H1 (cell line): ENCODE results near the gene AP2B1. TPM values are rescaled to one million over a fixed set of nuclear protein-coding genes. Genes with fewer than 3 reads are reported as not detected.

Experiments used
- CTCF ChIA-PET: fragments of 300-600 bp; sonication (Branson Sonifier 250); formaldehyde crosslinking; loops from one replicate; lab custom pipeline; 2021; ENCODE audit not compliant: partially characterized antibody; lab: Charles Lee
- POLR2A ChIA-PET: fragments of 300-600 bp; sonication (Branson Sonifier 250); formaldehyde crosslinking; loops from one replicate; lab custom pipeline; 2021; ENCODE audit warnings: inconsistent platforms; ENCODE audit not compliant: partially characterized antibody; lab: Charles Lee
- DNase-seq, 2 experiments: peaks; one replicate each; pipeline versions ENCODE4 v3.0.0 to v3.0.0-alpha.2; 2010 to 2022; ENCODE audit warnings: low spot score in 2 of 2, low read depth in 1 of 2, mixed read lengths in 1 of 2
- FAIRE-seq: peaks from 2 replicates; lab custom pipeline; 2011; peaks lifted over from hg19 to GRCh38; lab: Jason Lieb, UNC
- H2AFZ ChIP-seq: 2 replicates; pipeline ENCODE4 v1.8.1; 2012; ENCODE audit warnings: low read length, inconsistent platforms
- H2AK5ac ChIP-seq: 2 replicates; pipeline ENCODE4 v1.6.1; 2013; ENCODE audit warnings: low read depth, low read length
- H2BK120ac ChIP-seq: replicated peaks from 2 replicates; pipeline ENCODE3; 2013; ENCODE audit warnings: low read depth, low read length, inconsistent platforms
- H2BK12ac ChIP-seq: 2 replicates; pipeline ENCODE4 v1.6.1; 2013; ENCODE audit warnings: low read depth, low read length
- H2BK15ac ChIP-seq: 2 replicates; pipeline ENCODE4 v1.6.1; 2013; ENCODE audit warnings: low read length
- H2BK20ac ChIP-seq: 2 replicates; pipeline ENCODE4 v1.6.1; 2013; ENCODE audit warnings: low read length
- H2BK5ac ChIP-seq: 2 replicates; pipeline ENCODE4 v1.6.1; 2013; ENCODE audit warnings: low read depth, low read length
- H3K14ac ChIP-seq: 2 replicates; pipeline ENCODE4 v1.6.1; 2013; ENCODE audit warnings: inconsistent platforms; ENCODE audit not compliant: insufficient read length
- H3K18ac ChIP-seq: 2 replicates; pipeline ENCODE4 v1.6.1; 2013; ENCODE audit warnings: low read length; ENCODE audit errors: extremely low read depth
- H3K23ac ChIP-seq: 2 replicates; pipeline ENCODE4 v1.6.1; 2013; ENCODE audit warnings: inconsistent platforms; ENCODE audit not compliant: insufficient read length
- H3K23me2 ChIP-seq: 2 replicates; pipeline ENCODE4 v1.6.1; 2013; ENCODE audit warnings: low read depth, low read length
- H3K27ac ChIP-seq: 2 replicates; pipeline ENCODE4 v1.6.1; 2011; ENCODE audit warnings: low read depth, low read length, inconsistent platforms
- H3K27me3 ChIP-seq, 4 experiments: replicated peaks in 1 of 4; 1 replicate in 1 of 4; 2 replicates in 3 of 4; pipeline versions ENCODE4 v1.6.1 to v1.8.1; 2011 to 2013; ENCODE audit warnings: low read length in 3 of 4, mild to moderate bottlenecking in 3 of 4, inconsistent platforms in 2 of 4, mixed read lengths in 2 of 4, moderate library complexity in 1 of 4; ENCODE audit not compliant: control insufficient read depth in 3 of 4, insufficient read depth in 3 of 4; ENCODE audit errors: extremely low read depth in 1 of 4
- H3K36me3 ChIP-seq, 4 experiments: 2 replicates each; pipeline versions ENCODE4 v1.6.1 to v1.8.1; 2011 to 2013; ENCODE audit warnings: mild to moderate bottlenecking in 4 of 4, low read length in 3 of 4, moderate library complexity in 2 of 4, control low read depth in 1 of 4, inconsistent platforms in 1 of 4; ENCODE audit not compliant: insufficient read depth in 4 of 4, control insufficient read depth in 2 of 4
- H3K4ac ChIP-seq: replicated peaks from 2 replicates; pipeline ENCODE3; 2013; ENCODE audit warnings: low read length, low read depth, mixed read lengths, inconsistent platforms; ENCODE audit not compliant: insufficient read length
- H3K4me1 ChIP-seq, 4 experiments: replicated peaks in 1 of 4; 1 replicate in 1 of 4; 2 replicates in 3 of 4; pipeline versions ENCODE4 v1.6.1 to v1.8.1; 2011 to 2013; ENCODE audit warnings: low read length in 3 of 4, inconsistent platforms in 2 of 4, mixed read lengths in 1 of 4; ENCODE audit not compliant: insufficient read depth in 4 of 4, control insufficient read depth in 3 of 4
- H3K4me2 ChIP-seq, 2 experiments: 2 replicates each; pipeline versions ENCODE4 v1.6.1 to v1.8.1; 2011 to 2013; ENCODE audit warnings: low read depth in 2 of 2, low read length in 2 of 2, control low read depth in 1 of 2, inconsistent platforms in 1 of 2, mild to moderate bottlenecking in 1 of 2; ENCODE audit not compliant: insufficient read depth in 1 of 2
- H3K4me3 ChIP-seq, 4 experiments: fragments of 200-600, 300-600 bp in 1 of 4; sonication (generic), shearing (Covaris generic), sonication (Bioruptor Twin) in 1 of 4; 2 replicates each; pipeline versions ENCODE4 v1.5.1 to v1.8.1; 2011 to 2016; ENCODE audit warnings: low read length in 4 of 4, low read depth in 3 of 4, control low read depth in 2 of 4, inconsistent platforms in 2 of 4, mild to moderate bottlenecking in 2 of 4, mixed read lengths in 1 of 4, moderate library complexity in 1 of 4; ENCODE audit not compliant: insufficient read depth in 2 of 4; ENCODE audit errors: extremely low read depth in 1 of 4
- H3K56ac ChIP-seq: replicated peaks from 2 replicates; pipeline ENCODE3; 2013; ENCODE audit warnings: low read depth, mild to moderate bottlenecking, mixed read lengths, low read length, inconsistent platforms; ENCODE audit not compliant: insufficient read length
- H3K79me1 ChIP-seq: 2 replicates; pipeline ENCODE4 v1.6.1; 2013; ENCODE audit warnings: low read depth, low read length, control low read depth
- H3K79me2 ChIP-seq, 2 experiments: 2 replicates each; pipeline versions ENCODE4 v1.6.1 to v1.8.1; 2012 to 2013; ENCODE audit warnings: low read length in 2 of 2, mild to moderate bottlenecking in 2 of 2, inconsistent platforms in 1 of 2; ENCODE audit not compliant: insufficient read depth in 2 of 2, control insufficient read depth in 1 of 2
- H3K9ac ChIP-seq, 4 experiments: replicated peaks in 1 of 4; 1 replicate in 1 of 4; 2 replicates in 3 of 4; pipeline versions ENCODE4 v1.6.1 to v1.8.1; 2011 to 2013; ENCODE audit warnings: low read depth in 3 of 4, low read length in 3 of 4, control low read depth in 2 of 4, mild to moderate bottlenecking in 2 of 4, moderate library complexity in 2 of 4, inconsistent platforms in 1 of 4; ENCODE audit errors: extremely low read depth in 1 of 4
- H3K9me3 ChIP-seq, 2 experiments: 2 replicates each; pipeline versions ENCODE4 v1.6.1 to v1.8.1; 2012 to 2013; ENCODE audit warnings: mild to moderate bottlenecking in 2 of 2, moderate library complexity in 2 of 2, control low read depth in 1 of 2, inconsistent platforms in 1 of 2, low read depth in 1 of 2, low read length in 1 of 2, mixed read lengths in 1 of 2; ENCODE audit not compliant: insufficient read depth in 2 of 2
- H4K20me1 ChIP-seq, 2 experiments: replicated peaks in 1 of 2; 2 replicates each; pipeline versions ENCODE3 to v1.8.1; 2011 to 2013; ENCODE audit warnings: inconsistent platforms in 2 of 2, low read length in 2 of 2, mild to moderate bottlenecking in 1 of 2; ENCODE audit not compliant: insufficient read depth in 2 of 2, control insufficient read depth in 1 of 2
- H4K5ac ChIP-seq: 2 replicates; pipeline ENCODE4 v1.6.1; 2013; ENCODE audit warnings: low read length, low read depth, mixed read lengths, inconsistent platforms; ENCODE audit not compliant: insufficient read length
- H4K8ac ChIP-seq: 2 replicates; pipeline ENCODE4 v1.8.0; 2013; ENCODE audit warnings: mild to moderate bottlenecking, moderate library complexity, low read length, inconsistent platforms; ENCODE audit not compliant: insufficient read depth; ENCODE audit errors: extremely low read depth
- H4K91ac ChIP-seq: replicated peaks from 2 replicates; pipeline ENCODE3; 2013; ENCODE audit warnings: low read length, mixed read lengths, inconsistent platforms; ENCODE audit not compliant: insufficient read length
- ASH2L ChIP-seq: fragments of 200-600, 300-600 bp; sonication (generic); IDR thresholded peaks from one replicate; pipeline ENCODE4 v1.7.1; 2017; ENCODE audit warnings: low read length
- EZH2 ChIP-seq: fragments of 200-600 bp; sonication (generic); IDR thresholded peaks from 2 replicates; pipeline ENCODE4 v1.7.1; 2012; ENCODE audit warnings: low read depth, mild to moderate bottlenecking, moderate library complexity, low read length, inconsistent platforms; ENCODE audit not compliant: severe bottlenecking
- PHF8 ChIP-seq: fragments of 200-600 bp; sonication (generic); conservative IDR thresholded peaks from 2 replicates; pipeline ENCODE4 v1.7.1; 2012; ENCODE audit warnings: low read depth, mild to moderate bottlenecking, inconsistent platforms, low read length, moderate library complexity
- SIRT6 ChIP-seq: IDR thresholded peaks from one replicate; pipeline ENCODE4 v1.7.1; 2012; ENCODE audit warnings: low read length, inconsistent platforms
- WGBS, 2 experiments: shearing (Covaris generic) in 1 of 2; methylation state at CpG; one replicate each; pipeline versions ENCODE4 v1.1.6 to v1.1.7; 2013 to 2015; ENCODE audit warnings: low lambda C conversion rate in 2 of 2, mixed read lengths in 2 of 2, inconsistent platforms in 1 of 2, low coverage in 1 of 2, missing lambda C conversion rate in 1 of 2; ENCODE audit not compliant: insufficient replicate concordance in 2 of 2, insufficient coverage in 1 of 2, insufficient read length in 1 of 2; ENCODE audit errors: extremely low coverage in 1 of 2, missing lambda C conversion rate in 1 of 2; 5-methylcytosine and 5-hydroxymethylcytosine counted together
- polyA plus RNA-seq, 7 experiments: library from polyadenylated mRNA; depleted of rRNA in 3 of 7; stranded (reverse) in 5 of 7; unstranded in 2 of 7; fragments of >200 nt in 5 of 7; fragments of 200-250 nt in 2 of 7; gene quantifications; 1 replicate in 5 of 7; 2 replicates in 1 of 7; 4 replicates in 1 of 7; pipeline versions ENCODE4 v1.2.1 to v1.2.3, GENCODE V29; 2011 to 2013; ENCODE audit warnings: missing spikeins in 2 of 7, mixed read lengths in 2 of 7
- total RNA-seq: library from RNA; stranded (reverse); fragmentation: NEBNext Ultra II Directional; extraction: Animal tissue kit (Norgen Biotek cat#: 25700); gene quantifications from 2 replicates; pipeline ENCODE4 v1.2.1, GENCODE V29; 2021
- TF ChIP-seq, protein P1 (sequence below): IDR thresholded peaks from 2 replicates; pipeline ENCODE4 v1.6.1; 2011; ENCODE audit warnings: low read depth, mild to moderate bottlenecking, low read length; ENCODE audit not compliant: insufficient read depth

AP2B1 gene
- total and polyA plus RNA-seq, 2 of the 8 experiments (the other 6 are each of a cell fraction or from before 2014, with no cell fraction given), result 95.5 to 199 TPM

DNA sequence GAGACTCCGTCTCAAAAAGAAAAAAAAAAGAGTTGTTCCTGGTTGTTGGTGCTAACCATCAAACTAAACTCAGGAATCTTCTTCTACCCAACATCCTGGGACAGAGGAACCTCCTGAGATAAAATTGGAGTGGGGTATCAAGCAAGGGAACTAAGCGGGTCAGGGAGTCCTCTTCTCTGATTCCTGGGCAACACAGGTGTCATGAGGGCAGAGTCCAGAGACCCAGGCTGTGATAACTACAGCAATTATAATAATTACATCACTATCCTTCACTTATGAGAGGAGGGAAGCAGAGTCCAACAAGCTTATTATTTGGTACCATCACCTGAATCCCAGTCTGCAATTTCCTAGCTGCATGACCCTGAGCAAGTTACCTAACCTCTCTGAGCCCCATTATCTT, 181.7 kb downstream of the AP2B1 start:
- peaks cover 0 to 3% (median 1%) of the 10 kb centered on the region in 4 experiments; a peak in 3 of 7 replicates for H3K27me3 ChIP-seq
- H4K5ac ChIP-seq, result no peak overlapping the region
- no peak overlapping the region for H4K8ac ChIP-seq
- DNase-seq (no peak), FAIRE-seq (no peak)
- no peak overlapping the region for H3K4me2 ChIP-seq
- no peak overlapping the region for H3K56ac ChIP-seq
- WGBS, 2 experiments, result 95% methylated on average over 2 of the region's 2 CpGs; no CpG with 5 or more reads in 1 of the 2 experiments
- no peak overlapping the region for H2BK12ac ChIP-seq
- peaks cover 5 to 24% (median 9%) of the 10 kb centered on the region in 4 experiments; a peak in 6 of 7 replicates for H3K4me1 ChIP-seq
- ChIA-PET POLR2A (interaction anchor here (1.9 kb wide), 1 partner anchor 41 kb away, joined by 8 read pairs; the partner anchor contains the start of gene TAF15), CTCF (interaction anchor here (1.1 to 13.0 kb wide), 6 partner anchors 13 to 52 kb away, joined by 3 to 247 read pairs (median 80); partner anchors contain the start of genes MMP28 and TAF15)
- H3K9me3 ChIP-seq, result no peaks in the 10 kb centered on the region; a peak in 1 of 4 replicates
- no peaks in the 10 kb centered on the region for H3K79me1 ChIP-seq
- H3K18ac ChIP-seq, result no peak overlapping the region
- H4K91ac ChIP-seq, result no peak overlapping the region
- H2AK5ac ChIP-seq, result no peak overlapping the region
- H2BK5ac ChIP-seq, result no peak overlapping the region
- no peak overlapping the region for H3K4ac ChIP-seq
- H3K23me2 ChIP-seq, result no peaks in the 10 kb centered on the region
- no peak overlapping the region for H3K14ac ChIP-seq
- no peaks in the 10 kb centered on the region for H3K36me3 ChIP-seq
- no peaks in the 10 kb centered on the region for H4K20me1 ChIP-seq
- no peak overlapping the region for H3K27ac ChIP-seq
- H2AFZ ChIP-seq, result no peak overlapping the region
- H3K4me3 ChIP-seq, result no peak overlapping the region
- no peak overlapping the region for H2BK20ac ChIP-seq
- TF ChIP-seq PHF8 (no peak), ASH2L (no peak), EZH2 (no peak), SIRT6 (no peak)
- TF ChIP-seq, protein P1, sequence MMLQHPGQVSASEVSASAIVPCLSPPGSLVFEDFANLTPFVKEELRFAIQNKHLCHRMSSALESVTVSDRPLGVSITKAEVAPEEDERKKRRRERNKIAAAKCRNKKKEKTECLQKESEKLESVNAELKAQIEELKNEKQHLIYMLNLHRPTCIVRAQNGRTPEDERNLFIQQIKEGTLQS, result no peak
- H3K9ac ChIP-seq, result no peak overlapping the region
- no peak overlapping the region for H2BK15ac ChIP-seq
- H3K23ac ChIP-seq, result no peak overlapping the region
- no peaks in the 10 kb centered on the region for H3K79me2 ChIP-seq
- no peak overlapping the region for H2BK120ac ChIP-seq
